NCI-H187 (cell line): ENCODE data around the gene CCDC86.

Experiments used
- DNase-seq, 2 experiments: peaks; one replicate each; lab custom pipeline; 2025; lab: John Stamatoyannopoulos, UW

The CCDC86 gene

DNA sequence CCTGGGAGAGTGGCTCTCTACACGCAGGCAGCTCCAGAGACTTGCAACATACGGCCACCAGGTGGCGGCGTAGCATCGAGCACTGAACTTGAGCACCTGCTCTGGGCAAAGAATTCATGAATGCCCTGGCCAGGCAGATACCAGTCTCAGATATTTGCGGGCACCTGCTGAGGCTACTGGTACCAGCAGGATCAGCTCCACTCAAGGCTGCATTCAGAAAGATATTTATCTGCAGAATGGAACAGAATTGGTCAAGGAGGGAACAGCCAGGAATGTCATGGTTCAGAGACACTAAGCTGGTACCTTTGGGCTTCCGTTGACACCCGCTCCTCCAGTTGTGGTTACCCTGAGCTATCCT lies 10.8 kb upstream of the CCDC86 start:
- DNase-seq: peak; percentile 49 to 59

DNA sequence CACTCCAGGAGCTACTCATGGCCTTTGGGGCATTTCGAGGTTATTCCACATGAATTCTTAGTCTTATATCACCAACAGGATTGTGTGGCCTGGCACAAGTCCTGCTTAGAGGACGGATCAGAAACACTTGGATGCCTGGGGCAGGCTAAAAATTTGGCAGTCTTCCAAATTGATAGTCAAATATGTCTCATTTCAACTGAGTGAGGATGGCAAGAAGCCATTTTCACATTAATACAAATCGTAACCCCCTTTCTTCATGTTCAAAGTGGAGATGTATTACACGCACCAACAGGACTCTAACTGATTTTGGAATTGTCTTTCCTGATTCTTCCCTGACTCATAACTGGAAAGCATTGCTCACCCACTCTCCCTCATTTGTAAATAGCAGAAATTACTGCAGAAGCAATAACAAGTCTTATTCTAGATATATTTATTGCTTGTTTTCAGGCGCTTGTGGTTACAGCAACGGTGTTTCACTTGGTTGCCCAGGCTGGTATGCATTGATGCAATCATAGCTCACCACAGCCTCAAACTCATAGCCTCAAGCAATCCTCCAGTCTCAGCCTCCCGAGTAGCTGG lies 10.3 kb upstream of the CCDC86 start:
- no peak for DNase-seq

DNA sequence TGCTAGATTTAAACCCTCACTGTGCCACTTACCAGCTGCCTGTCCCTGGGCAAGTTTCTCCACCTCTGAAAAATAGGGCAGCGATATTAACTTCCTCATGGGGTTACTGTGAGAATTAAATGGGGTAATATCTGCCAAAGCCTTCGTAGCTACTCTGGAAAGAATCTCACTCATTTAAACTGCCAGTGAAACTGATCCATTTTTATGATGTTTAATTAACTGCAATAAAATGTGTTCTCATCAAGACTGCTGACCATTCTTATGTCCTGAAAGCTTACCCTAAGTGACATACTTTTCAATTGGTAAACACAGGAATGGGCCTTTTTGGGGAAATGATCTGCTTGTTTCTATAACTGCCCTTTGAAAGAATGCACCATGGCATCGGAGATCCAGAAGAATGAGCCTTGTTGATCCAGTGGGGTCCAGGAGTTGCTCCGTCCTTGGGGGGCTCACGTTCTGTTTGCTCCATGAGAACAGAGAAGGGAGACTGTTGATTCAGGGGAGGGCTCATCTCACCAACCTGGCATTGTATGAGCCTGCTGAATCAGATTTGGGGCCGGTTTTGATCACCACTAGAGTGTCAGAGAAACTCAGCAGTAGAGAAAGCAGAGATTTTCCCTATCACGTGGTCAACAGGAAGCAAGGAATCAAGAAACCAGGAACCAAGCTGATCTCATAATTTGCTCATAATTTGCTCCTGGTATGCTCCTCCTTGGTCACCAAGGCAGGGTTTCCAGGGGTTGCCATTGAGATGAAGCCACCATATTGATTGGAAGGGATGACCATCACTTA lies 7.0 kb upstream of the CCDC86 start:
- DNase-seq: no peak

DNA sequence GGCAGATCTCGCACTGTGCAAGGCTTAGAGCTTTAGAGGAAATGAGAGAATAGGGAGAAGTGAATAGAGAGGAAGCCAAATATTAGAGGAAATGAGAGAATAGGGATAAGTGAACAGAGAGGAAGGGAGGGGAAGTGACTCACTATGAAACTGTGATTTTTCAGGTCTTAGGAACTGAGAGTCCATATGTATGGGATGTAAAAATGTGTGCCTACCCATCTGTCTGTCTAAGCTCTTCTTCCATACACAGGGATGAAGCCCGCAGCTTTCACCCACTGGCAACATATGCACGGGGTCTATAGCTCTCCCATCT lies 6.4 kb upstream of the CCDC86 start:
- no peak for DNase-seq

DNA sequence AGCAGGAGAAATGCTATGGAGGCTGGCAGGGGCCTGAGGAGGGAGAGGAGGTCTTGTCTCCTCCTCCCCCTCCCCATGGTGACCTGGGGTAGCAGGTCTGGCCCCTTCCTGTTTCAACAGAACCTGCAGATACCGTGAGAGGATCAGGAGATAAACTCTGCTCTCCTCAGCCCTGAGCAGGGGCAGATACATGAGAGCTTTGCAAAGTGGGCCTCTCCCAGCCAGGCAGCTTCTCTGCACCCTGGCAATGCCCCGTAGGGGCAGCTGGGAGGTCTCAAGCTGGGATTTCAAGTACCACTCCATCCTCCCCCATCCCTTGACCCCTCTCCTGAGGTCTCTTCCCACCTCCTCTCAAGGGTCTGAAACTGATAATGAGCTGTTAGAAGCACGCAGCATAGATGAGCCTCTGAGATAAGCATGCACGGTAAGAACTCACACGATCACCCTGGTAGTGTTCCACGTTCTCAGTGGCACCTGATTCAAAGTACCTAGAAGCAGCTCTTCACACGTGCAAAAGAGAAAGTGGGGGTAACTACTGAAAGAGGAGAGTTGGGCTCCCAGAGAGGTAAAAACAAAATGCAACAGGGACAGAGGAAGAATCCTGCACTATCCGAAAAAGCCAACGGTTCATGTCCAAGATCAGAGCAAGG lies 4.9 kb upstream of the CCDC86 start:
- no peak for DNase-seq

DNA sequence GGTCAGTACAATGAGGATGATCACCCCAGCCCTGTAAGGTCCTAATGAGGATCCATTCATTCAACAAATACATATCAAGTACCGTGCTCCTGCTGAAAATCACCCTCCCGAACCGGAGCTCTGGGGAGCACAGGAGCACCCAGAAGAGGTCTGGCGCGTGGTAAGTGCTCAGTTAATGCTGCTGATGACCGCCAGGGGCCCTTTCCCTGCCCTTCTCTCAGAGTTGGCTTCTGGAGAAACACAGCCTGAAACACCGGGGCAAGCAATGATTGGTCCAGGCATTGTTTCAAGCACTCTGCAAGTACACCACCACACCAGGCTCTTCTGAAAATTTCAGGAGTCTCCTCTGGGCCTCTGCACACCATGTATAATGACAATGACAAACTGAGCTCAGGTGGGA lies 3.8 kb upstream of the CCDC86 start:
- DNase-seq: no peak

DNA sequence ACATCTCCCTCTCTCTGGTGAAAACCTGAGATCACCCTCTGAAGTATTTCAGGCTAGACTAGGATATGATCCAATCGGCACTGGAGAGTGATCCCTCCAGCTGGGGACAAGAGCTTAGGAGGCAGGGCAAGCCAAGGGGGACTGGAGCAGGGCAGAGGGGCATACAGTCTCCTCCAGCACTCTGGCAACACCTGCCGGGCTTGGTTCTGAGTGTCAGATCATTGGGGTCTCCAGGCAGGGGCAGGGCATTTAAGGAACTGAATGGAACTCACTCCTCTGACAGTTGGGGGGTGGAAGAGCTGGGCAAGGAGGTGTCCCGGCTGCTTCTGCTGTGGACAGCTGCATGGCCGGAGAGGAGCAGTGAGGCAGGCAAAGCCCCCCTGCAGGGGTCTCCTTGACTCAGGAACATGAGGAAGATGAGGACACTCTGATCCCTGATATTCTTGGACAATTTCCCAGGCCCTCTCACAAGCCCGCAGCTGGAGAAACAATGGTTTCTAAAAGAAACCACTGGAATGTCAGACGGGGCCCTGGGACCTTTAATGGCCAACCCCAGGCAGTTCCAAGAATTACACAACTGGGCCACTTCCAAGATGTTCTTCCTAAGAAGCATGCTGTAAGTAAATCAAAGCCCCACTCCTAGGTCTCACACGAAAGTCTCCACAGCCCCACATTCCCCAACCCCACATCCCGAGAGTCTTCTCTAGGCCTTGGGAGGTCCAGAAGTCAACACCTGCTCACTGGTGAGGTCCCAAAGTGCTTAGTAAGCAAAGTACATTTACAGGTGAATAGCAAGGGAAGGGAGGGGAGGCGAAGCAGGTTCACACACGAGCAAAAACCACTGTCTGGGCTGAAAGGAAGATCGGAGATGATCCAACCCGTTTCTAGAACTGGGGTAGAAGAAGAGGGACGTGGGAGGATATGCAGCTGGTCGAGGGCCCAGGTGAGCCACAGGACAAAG lies 1.2 kb upstream of the CCDC86 start:
- no peak for DNase-seq

DNA sequence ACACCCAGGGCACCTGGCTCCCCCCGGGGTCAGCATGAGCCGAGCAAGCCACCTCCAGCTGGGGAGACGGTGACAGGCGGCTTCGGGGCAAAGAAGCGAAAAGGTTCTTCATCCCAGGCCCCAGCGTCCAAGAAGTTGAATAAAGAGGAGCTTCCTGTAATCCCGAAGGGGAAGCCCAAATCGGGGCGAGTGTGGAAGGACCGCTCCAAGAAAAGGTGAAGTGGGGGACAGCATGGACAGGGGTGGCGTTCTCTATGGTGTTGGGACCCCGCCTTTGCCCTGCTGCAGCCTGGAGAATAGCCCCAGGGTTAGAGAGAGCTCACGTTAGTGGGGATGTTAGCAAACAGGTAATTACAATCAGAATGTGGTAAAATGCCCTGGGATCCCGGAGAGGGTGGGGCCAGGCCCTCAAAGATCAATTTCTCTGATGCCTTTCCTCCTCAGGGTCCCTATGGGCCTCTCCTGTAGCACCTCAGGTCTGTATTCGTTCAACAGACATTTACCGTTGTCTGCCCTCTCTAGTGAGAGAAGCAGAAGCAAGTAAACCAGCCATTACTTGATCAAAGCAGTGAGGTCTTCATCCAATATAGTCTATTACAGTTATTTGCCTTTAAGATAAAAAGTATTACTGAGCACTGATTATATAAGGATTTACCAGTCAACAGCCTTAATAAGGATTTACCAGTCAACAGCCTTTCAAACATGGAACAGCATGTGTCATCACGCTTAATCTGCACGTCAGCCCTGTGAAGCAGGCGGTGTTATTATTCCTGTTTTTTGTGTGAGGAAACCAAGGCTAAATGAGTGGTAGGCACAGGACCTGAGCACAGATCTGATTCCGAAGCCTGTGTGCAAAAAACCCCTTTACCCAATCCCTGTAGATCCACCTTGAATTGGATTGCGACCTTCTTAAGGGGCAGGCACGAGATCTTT lies 1.0 kb downstream of the CCDC86 start:
- DNase-seq: no peak

DNA sequence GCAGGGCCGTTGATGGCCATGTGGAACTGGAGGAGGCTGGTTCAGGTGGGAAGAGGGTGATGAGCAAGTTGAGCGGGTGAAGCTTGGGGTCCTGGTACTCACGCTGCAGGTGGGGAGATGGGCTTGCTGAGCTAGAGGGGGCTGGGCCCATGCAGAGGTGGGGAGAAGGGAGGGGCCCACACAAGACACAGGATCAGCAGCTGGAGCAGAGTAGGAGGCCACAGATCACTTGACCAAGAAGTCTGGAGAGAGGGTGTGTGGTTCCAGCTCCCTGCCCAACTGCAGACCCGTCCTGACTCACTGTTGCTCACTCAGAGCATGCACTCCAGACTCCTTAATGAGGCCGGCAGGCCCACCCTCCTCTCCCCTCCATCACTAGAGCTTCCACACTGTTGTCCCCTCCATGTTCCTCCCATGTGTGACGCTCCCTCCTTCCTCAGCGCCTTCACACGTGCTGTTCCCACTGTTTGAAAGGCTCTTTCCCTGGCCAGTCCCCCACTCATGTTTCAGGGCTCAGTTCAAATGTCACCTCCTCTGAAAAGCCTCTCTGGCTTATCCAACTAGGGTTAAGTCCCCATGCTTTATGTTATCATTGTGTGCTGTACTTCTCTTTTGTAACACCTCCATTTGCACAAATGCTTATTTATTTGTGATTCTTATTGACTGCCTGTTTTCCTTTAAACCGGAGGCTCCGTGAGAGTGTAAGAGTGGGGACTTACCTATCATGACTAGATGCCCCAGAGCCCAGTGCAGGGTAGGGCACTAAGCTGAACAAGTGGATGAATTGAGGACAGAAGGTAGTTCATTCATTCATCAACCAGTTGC lies 2.3 kb downstream of the CCDC86 start:
- DNase-seq: no peak

DNA sequence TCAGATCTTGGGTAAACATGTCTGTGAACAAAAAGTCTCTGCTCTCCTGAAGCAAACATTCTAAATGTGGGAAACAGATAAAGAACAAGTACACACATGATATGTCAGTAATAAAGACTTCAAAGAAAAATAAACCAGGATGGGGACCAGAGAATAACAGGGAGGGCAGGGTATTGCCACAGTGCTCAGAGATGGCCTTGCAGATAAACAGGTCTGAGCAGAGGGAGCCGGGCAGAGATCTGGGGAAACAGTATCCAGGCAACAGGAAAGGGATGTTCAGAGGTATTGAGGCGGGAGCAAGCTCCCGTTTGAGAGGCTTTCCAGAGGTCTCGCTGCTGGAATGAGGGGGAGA lies 2.9 kb downstream of the CCDC86 start:
- DNase-seq: no peak

DNA sequence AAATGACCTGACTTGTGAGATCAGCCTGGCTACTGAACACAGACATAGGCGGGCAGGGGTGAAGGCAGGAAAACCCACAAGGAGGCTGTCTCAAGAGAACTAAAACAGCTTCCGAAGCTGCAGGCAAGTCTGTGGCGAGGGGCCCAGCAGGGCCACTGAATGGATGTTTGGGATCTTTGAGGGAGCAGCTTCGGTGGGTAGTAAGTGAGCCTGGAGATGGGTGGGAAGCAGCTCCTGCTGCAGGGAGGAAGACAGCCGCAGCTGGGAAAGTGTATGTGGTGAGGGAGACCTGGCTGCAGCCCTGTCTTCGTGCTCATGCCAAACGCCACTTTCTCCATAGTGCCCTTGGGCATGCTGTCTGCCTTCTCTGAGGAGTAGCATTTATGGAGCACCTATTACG lies 3.4 kb downstream of the CCDC86 start:
- no peak for DNase-seq

DNA sequence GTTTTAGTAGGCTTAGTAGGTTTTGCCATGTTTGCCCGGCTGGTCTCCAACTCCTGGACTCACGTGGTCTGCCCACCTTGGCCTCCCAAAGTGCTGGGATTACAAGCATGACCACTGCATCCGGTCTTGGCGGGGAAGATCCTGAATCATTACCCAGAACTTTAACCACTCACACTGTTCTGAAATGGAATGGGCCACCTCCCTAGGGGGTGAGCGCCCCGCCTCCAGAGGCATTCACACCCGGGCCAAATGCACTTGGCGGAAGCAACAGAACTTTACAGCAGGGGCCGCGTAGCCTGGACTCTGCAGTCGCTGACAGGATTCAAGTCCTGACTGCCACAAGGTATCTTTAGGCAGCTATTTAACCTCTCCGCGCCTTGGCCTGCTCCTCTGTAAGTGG lies 5.4 kb downstream of the CCDC86 start:
- no peak for DNase-seq

DNA sequence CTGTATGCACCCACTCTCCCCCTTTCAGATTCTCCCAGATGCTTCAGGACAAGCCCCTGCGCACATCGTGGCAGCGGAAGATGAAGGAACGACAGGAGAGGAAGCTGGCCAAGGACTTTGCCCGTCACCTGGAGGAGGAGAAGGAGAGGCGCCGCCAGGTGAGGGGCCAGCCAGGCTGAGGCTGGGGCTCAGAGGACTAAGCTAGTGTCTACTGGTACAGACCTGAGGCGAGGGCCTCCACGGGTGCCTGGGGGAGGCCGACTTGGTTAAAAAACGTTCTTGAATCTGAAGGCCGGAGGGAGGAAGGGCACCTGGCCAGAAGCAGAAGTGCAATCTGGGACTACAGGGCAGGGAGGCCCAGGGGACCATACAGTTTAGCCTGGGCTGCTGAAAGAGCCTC lies 6.0 kb downstream of the CCDC86 start:
- no peak for DNase-seq

DNA sequence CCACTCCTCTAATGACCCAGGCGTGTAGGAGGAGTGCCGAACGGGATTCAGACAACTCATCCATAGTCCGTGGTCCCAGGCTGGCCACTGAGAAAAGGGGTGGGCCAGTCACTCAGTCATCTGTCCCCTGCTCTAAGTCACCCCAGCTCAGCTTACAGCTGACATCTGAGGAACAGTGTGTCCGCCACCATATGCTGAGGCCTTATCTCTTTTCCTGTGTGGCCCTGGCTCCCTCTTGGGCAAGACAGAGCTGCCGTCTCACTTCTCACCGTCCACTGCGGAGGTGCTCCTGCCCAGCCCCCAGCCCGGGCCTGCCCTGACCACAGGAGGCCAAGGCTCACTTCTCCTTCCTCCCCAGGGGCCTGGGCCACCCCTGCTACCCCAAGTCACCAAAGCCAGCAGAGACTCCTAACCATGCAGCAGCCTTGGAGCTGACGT lies 6.8 kb downstream of the CCDC86 start:
- no peak for DNase-seq

DNA sequence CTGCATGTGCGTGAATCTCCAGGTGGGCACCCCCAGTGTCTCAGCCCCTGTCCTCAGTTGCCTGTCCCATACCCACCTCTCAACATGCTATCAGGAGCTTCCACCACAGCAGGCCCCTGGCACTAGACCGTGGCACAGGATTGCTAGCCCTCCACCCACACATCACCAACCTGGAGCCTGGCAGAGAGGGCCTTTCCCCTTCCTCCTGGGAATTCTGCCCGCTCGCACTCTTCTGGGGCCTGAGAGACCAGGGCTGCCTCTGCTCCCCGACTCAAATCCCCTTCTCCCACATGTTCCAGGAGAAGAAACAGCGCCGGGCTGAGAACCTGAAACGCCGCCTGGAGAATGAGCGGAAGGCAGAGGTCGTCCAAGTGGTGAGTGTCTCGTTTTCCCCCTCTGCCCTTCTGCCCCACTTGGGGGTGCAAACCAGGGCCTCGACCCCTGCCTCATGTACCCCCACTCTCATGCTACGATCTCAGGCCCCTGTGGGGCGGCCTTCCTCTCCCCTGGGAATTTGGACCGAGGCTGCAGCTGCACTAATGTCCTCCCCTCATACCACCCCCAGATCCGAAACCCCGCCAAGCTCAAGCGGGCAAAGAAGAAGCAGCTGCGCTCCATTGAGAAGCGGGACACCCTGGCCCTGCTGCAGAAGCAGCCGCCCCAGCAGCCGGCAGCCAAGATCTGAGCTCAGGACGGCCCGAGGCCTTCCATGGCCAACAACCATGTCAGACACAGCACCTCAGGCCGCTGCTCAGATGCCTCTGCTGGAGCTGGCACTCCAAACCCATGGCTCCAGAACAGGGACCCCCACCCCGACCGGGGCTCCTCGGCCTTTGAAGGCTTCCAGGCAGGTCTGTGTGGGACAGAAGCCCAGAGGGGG lies 8.0 kb downstream of the CCDC86 start:
- no peak for DNase-seq

DNA sequence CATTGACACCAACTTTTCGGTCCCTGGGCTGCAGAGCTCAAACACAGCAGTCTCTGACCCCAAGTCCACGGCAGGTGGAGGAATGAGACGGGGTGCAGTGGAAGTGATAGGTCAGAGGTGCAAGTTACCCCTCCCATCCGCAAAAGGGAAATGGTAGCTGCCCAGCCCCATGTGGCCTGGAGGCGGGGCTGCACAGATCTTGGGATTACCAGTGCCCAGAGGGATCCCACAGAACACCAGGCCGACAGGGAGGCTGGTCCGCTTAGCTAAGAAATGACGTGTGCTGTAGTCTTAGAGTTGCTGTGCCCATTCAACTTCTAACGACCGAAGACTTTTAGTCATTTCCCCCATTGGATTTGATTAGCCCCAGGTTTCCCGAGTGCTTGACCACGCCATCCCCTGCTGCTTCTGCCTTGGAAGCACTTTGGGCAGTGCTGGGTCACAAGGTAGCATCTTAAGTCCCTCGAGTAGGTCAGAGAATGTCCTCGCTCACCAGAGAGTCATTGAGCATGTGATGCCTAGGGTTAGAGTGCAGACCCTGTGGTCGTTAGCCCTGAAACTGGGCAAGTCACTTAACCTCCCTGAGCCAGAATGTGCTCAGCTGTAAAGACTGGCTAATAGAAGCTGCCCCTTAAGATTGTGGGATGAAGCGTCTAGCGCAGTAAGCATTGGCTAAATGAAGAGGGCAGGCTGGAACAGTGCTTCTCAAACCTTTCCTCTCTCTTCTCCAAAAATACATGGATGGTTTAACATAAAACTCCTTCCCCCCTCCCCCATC lies 9.6 kb downstream of the CCDC86 start:
- DNase-seq: no peak

DNA sequence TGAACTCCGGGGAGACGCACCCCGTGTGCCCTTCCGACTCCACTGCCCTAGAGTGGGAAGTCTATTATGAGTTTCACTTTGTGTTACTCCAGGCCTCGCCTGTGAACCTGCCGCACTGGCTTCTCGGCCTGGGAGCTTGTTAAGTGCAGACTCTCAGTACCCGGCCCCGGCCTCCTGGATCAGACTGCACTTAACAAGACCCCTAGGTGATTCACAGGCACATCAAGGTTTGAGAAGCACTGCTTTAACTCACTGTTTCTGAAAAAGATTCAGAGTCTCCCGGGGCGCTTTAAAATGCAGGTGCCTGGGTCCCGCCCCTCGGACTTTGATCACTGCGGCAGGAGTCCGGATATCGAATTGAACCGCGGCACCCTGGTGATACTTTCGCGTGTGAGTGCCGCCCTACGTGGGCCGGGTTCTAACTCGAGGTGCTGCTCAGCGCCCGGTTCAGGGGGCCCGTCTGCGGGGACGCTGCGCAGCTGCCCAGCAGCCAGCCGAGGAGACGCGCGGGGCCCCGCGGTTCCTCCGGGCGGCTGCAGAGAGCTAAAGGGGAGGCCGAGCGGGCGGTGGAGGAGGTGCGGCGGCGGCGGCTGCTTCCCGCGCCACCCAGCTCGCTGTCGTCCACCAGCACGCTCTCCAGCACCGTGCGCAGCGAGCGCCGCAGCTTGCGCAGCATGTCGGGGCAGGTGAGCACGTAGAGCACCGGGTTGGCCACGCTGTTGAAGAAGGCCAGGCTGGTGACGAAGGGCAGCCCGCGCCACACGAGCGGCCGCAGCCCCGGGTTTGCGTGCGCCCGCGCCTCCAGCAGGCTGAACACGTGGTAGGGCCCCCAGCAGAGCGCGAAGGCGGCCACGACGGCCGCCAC lies 10.4 kb downstream of the CCDC86 start:
- DNase-seq: no peak
